Left kidney (tissue), 8 donors: Measurements from ENCODE around the gene WASHC2A. TPM values are rescaled to one million over a fixed set of nuclear protein-coding genes. Genes with fewer than 3 reads are reported as not detected.
"Not testable (repeated sequence)": the region's sequence is repeated elsewhere in the genome, so short reads cannot be mapped to it uniquely, and the experiment has no call there.

Experiments used
- DNase-seq: peaks from one replicate; pipeline ENCODE4 v3.0.0-alpha.2; 2013
- long read RNA-seq, 8 donors: transcript quantifications; one replicate each; lab custom pipeline, GENCODE V29; 2026
- polyA plus RNA-seq: library from polyadenylated mRNA; unstranded; fragments of 120-200 nt; gene quantifications from one replicate; pipeline ENCODE4 v1.2.1, GENCODE V29; 2013; ENCODE audit not compliant: insufficient read length

Gene WASHC2A, protein sequence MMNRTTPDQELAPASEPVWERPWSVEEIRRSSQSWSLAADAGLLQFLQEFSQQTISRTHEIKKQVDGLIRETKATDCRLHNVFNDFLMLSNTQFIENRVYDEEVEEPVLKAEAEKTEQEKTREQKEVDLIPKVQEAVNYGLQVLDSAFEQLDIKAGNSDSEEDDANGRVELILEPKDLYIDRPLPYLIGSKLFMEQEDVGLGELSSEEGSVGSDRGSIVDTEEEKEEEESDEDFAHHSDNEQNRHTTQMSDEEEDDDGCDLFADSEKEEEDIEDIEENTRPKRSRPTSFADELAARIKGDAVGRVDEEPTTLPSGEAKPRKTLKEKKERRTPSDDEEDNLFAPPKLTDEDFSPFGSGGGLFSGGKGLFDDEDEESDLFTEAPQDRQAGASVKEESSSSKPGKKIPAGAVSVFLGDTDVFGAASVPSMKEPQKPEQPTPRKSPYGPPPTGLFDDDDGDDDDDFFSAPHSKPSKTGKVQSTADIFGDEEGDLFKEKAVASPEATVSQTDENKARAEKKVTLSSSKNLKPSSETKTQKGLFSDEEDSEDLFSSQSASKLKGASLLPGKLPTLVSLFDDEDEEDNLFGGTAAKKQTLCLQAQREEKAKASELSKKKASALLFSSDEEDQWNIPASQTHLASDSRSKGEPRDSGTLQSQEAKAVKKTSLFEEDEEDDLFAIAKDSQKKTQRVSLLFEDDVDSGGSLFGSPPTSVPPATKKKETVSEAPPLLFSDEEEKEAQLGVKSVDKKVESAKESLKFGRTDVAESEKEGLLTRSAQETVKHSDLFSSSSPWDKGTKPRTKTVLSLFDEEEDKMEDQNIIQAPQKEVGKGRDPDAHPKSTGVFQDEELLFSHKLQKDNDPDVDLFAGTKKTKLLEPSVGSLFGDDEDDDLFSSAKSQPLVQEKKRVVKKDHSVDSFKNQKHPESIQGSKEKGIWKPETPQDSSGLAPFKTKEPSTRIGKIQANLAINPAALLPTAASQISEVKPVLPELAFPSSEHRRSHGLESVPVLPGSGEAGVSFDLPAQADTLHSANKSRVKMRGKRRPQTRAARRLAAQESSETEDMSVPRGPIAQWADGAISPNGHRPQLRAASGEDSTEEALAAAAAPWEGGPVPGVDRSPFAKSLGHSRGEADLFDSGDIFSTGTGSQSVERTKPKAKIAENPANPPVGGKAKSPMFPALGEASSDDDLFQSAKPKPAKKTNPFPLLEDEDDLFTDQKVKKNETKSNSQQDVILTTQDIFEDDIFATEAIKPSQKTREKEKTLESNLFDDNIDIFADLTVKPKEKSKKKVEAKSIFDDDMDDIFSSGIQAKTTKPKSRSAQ (N-terminal part only)
- 91.0 TPM for polyA plus RNA-seq
- long read RNA-seq, donor 1, partial matches to known transcripts: 10 of 10 reads
- long read RNA-seq, donor 1, other reads (novel, unspliced or antisense): 0 of 10 reads
- long read RNA-seq, donor 2, partial matches to known transcripts: 29 of 29 reads
- long read RNA-seq, donor 2, other reads (novel, unspliced or antisense): 0 of 29 reads
- long read RNA-seq, donor 3: 0 reads
- long read RNA-seq, donor 4, partial matches to known transcripts: 8 of 8 reads
- long read RNA-seq, donor 4, other reads (novel, unspliced or antisense): 0 of 8 reads
- long read RNA-seq, donor 5, full-length matches to known transcripts: 4 of 25 reads
- long read RNA-seq, donor 5, partial matches to known transcripts: 21 of 25 reads
- long read RNA-seq, donor 5, other reads (novel, unspliced or antisense): 0 of 25 reads
- long read RNA-seq, donor 6, full-length matches to known transcripts: 1 of 1 reads
- long read RNA-seq, donor 6, partial matches to known transcripts: 0 of 1 reads
- long read RNA-seq, donor 6, other reads (novel, unspliced or antisense): 0 of 1 reads
- long read RNA-seq, donor 7, full-length matches to known transcripts: 3 of 11 reads
- long read RNA-seq, donor 7, partial matches to known transcripts: 8 of 11 reads
- long read RNA-seq, donor 7, other reads (novel, unspliced or antisense): 0 of 11 reads
- long read RNA-seq, donor 8, full-length matches to known transcripts: 2 of 7 reads
- long read RNA-seq, donor 8, partial matches to known transcripts: 5 of 7 reads
- long read RNA-seq, donor 8, other reads (novel, unspliced or antisense): 0 of 7 reads

DNA sequence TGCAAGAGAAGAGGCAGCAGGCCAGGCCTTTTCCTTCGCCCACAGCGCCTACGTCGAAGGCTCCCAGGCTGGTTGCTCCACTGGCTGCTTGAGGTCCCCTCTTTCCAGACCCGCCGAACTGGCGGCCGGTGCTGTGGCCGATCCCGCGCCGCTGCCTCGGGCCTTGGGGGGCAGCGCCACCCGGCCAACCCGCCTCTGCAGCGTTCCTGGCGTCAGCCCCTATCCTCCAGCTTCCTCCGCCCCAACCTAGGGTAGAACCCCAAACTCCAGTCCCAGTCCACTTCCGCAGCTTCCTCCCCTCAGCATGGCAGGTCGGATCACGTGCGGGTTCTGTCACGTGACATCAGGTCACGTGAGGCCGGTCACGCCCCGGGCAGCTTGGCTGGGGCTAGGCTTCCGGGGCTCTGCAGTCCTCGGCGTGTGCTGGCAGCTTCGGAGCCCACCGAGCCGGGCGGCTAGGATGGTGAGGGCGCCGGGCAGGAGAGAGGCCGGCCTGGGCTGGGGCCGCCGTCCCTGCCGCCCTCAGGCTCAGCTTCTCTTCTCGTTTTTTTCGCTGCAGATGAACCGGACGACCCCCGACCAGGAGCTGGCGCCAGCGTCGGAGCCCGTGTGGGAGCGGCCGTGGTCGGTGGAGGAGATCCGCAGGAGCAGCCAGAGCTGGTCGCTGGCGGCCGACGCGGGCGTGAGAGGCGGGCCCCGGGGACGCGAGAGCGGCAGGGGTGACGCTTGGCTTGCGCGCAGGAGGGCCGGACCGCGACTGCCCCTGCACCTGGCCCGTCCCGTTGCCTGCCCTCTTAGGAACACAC, at the start of gene WASHC2A:
TSS of gene WASHC2A (plus strand) at position 409 of the 806 bp plus-strand sequence. CDS start at position 461, 52 bp downstream.
- peak; percentile 58 for DNase-seq

DNA sequence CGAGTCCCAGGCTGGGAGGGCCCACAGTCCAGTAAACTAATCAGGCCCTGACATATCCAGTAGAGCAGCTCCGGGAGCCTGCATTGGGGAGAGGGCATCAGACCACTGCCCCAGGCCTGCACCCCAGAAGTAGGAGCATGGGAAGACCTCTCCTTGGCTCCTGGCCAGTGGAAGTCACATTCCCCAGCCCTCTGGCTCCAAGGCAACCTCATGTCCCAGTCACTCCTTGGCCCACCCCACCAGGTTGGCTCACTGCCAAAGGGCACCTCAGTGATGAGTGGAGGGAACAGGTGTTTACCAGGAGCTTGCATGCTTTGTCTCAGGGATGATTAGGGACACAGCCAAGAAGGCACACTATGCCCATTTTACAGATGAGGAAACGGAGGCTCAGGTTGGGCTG, 48.5 kb upstream of the WASHC2A start:
- not testable (repeated sequence) for DNase-seq

DNA sequence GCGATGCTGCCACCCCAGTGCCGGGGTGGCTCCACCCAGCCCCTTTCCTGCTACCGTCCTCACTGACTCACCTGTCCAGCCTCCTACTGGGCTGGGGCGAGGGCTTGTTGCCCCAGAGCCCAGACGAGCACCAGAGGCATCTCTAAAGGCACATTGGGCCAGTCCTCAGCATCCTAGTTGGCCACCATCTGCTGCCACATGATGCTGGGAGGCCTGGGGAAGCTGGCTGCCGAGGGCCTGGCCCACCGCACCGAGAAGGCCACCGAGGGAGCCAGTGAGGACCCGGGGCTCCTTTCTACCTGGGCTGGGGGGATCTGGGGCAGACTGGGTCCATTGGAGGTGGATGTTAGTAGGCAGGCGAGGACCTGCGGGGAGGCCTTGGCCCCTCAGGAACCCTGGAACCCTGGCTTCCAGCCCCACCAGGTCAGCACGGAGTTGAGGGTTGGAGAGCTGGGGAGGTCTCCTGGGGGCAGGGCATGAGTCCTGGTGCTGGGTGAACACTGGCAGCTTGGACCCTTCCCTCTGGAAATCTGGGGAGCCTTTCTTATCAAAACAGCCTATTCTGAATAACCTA, 47.2 kb upstream of the WASHC2A start:
- not testable (repeated sequence) for DNase-seq

DNA sequence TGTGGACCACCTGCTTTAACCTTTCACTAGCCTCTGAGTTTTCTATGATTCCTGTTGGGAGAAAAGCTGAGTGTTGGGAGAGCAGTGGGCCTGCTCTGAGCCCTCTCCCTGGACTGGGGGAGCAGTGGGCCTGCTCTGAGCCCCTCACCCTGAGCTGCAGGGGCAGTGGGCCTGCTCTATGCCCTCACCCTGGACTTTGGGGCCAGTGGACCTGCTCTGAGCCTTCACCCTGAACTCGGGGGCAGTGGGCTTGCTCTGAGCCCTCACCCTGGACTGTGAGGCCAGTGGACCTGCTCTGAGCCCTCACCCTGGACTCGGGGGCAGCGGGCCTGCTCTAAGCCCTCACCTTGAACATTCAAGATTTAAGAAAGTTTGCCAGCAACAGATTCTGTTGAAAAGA, 46.1 kb upstream of the WASHC2A start:
- DNase-seq: no peak

DNA sequence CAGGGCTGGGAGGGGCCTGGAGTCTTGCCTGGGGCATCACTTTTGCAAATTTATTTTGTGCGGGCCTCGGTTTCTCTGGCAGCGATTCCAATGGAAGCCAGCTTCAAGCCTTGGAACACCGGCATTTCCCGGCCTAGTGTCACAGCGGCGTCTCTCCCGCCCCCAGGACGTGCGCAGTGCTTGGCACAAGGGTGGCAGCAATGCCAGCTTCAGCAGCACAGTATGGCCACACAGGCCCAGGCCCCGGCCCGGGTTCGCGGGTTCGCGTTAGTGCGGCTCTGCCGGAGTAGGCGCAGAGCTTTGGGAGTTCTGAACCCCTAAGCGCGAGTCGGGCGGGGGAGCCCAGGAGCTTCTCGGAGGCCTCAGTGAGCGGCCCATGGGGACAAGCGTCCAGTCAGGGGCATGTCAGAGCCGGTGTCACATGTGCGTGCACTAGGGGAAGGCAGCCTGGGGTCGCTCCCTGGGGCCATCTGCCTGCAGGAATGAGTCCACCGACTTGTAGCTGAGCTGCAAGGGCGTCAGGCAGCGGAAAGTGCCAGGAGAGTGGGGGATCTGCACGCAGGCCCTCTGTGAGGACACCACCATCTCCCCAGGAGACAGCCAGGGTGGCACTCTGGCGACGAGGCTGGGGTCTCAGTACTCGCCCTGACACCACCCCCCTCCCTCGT, 42.9 kb upstream of the WASHC2A start:
- DNase-seq: not testable (repeated sequence)

DNA sequence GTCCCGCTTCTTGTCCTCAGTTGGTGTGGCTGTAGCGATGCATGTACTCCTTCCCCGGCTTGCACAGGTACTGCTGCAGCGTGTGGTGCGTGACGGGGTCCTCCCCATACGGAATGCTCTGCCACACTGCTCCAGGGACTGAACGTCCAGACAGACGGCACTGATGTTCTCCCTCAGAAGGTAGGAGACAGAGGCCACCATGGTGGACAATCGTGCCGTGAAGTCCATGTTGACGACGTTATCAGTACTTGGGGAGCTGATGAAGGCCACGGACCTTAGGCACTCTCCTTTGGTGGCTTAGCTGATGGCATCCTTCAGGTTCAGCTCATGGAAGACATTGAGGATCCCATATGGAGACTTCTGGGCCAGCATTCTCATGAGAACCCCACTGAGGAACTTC, 42.1 kb upstream of the WASHC2A start:
- DNase-seq: no peak

DNA sequence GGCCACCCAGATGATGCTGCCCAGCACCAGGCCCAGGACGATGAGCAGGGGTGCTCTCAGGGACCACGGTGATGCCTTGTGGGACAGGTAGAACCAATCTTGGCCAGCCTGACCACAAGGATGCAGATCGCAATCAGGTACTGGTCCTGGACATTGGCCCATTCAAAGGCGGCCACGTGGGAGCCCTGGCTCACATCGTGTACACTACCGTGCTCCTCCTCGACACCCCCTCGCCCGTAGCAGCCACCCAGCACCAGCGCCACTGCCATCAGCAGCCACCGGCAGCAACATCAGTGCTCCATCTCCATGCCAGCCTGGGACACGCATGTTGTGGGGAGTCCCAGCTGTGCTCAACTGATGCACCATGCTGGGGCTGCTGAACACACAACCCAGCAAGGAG, 40.6 kb upstream of the WASHC2A start:
- DNase-seq: no peak

DNA sequence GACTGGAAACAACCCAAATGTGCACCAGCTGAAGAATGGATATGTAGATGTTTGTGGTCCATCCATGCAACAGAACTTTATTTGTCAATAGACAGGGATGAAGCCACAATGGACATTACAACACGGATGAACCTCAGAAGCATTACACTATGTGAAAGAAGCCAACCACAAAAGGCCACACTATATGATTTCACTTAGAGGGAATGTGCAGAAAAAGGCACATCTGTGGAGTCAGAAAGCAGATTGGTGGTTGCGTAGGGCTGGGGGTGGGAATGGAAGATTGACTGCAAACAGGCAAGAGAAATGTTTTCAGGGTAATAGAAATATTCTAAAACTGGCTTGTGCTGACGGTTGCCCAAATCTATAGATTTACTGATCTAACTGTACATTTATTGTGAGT, 34.3 kb upstream of the WASHC2A start:
- no peak for DNase-seq

DNA sequence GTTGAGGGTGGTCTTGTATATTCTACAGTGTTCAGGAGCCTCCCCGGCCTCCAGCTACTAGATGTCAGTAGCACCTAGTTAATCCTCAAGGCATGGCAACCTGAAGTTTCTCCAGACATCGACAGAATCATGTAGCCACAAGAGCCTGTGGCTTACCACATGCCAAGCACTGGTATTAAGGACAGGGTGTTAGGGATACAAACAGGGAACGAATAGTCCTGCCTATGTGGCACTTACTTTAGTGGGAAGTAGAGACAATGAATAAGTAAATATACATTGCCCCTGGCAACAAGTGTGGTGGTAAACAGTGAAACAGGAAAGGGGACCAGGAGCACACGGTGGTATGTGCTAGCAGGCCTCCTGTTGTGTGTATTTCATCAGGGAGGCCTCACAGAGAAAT, 32.4 kb upstream of the WASHC2A start:
- DNase-seq: not testable (repeated sequence)

DNA sequence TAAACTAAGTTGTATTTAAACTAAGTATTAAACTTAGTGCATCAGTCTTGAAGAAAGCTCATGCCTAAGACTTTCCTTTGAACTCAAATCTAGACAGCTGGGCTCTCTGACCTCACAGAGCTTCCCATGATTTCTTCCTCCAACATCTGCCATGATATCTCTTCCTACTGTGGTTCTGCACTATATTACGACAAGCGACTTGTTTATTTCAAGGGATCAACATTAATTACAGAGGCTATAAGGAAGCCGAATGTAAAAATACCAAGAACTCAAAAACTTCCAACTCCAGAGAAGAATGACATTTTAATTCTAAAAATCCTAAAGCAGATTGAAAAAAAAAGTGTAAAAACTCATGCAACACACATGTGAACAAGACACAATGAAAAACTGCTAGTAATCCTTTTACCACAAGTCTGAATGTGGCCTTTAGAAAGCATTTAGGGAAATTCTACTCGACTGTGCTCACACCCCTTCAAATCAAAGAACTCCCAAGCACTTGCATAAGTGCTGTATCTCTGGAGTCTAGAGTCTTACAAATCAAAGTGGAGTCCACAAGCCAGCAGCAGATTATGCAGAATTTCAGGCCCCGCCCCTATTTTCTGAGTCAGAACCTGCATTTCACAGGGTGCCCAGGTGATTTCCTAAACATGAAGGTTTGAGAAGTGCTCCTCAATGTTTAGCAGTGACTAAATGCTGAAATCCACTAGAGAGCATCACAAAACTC, 22.7 kb upstream of the WASHC2A start:
- no peak for DNase-seq

DNA sequence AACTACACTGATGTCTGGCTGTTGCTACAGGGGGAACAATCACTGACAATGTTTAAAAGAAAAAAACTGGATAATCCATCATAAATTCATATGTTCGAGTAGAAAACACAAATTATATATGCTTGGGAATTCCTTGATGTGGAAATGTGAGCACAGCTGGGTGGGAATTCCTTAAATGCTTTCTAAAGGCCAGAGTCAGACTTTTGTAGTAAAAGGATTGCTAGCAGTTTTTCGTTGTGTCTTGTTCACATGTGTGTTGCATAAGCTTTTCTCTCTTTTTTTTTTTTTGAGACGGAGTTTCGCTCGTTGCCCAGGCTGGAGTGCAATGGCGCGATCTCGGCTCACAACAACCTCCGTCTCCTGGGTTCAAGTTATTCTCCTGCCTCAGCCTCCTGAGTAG, 21.3 kb upstream of the WASHC2A start:
- not testable (repeated sequence) for DNase-seq

DNA sequence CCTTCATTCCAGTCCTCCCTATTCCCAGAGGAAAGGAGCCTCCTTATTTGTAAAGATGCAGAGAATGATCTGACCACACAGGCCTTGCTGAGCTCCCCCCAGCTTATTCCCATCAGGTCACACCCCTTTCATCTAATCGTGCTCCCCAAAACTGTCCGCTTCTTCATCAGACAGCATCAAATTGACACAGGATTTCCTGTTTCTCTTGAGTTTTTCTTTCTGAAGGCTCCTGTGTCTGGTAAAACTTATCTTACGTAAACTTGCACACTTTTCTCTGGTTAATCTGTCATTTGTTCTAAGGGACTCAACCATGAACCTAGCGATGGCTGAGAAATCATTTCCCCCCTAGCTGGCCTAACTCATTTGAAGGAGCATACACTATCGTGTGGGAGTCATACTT, 20.2 kb upstream of the WASHC2A start:
- not testable (repeated sequence) for DNase-seq

DNA sequence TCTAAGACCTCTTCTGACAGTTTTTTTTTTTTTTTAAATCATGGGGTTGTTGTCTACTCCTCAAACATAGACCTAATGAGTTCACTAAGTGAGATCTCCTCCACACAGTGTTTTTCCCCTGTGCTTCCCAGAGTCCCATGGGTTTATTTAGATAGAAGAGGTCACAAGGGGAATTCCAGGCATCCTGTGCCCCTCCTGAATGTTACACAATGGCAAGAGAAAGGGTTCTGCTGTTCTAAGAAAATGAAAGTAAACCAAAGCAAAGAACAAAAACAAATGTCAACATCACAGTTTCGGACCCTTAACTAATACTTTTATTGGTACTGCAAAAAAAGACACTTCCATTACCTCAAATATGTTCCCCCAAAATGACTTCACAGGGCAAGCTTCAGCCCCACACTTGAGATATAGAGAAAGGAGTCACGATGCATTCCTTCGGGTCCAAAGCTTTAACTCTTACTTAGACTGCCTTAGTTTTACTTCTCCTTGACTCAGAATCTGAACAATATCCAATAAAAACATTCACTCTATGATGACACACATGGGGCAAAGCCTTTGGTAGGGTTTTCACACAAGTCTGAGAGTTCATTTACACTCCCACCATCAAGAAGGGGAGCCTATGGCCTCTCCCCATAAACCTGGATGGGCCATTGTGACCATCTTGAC, 15.6 kb upstream of the WASHC2A start:
- DNase-seq: not testable (repeated sequence)

DNA sequence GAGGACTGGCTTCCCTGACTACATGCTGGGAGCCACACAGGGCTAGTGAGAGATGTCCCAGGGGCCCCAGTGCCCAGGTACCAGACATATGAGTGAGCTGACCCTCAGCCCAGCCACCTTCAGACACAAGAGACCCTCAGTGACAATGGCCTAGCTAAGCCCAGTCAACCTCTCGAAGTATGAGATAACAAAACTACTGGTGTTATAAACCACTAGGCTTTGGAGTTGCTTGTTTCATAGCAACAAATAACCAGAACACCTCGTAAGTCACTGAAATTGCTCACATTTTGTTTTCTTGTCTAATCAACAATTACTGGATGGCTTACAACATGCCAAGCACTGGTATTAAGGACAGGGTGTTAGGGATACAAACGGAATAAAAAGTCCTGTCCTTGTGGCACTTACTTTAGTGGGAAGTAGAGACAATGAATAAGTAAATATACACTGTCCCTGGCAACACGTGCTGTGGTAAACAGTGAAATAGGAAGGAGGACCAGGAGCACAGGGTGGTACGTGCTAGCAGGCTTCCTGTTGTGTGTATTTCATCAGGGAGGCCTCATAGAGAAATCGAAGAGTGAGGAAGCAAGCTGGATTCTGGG, 14.9 kb upstream of the WASHC2A start:
- not testable (repeated sequence) for DNase-seq

DNA sequence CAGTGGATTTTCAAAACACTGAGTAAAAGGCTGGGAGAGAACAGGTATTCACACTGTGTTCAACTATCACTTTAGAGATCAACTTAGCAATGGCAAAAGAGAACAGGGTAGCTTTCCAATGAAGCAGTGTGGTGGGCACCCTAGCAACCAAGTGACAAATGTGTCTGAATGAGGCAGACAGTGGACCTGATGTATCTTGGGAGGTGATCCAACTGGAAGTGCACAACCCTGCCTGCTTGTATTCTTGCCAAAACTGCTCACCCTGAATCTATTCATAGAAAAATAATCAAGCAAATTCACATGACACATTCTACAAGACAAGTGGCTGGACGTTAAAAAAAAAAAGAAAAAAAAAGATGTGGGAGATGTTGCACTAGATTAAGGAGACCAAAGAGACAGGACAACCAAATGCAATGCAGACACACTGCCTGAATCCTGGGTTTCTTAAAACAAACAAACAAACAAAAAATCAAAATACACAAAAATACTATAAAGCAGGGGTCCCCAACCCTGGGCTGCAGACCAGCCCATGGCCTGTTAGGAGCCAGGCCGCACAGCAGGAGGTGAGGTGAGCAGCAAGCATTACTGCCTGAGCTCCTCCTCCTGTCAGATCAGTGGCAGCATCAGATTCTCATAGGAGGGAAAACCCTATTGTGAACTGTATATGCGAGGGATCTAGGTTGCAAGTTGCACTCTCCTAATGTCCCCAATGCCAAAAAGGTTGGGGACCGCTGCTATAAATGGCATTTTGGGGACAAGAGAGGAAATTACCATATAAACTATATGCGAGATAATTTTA, 12.1 kb upstream of the WASHC2A start:
- DNase-seq: not testable (repeated sequence)

DNA sequence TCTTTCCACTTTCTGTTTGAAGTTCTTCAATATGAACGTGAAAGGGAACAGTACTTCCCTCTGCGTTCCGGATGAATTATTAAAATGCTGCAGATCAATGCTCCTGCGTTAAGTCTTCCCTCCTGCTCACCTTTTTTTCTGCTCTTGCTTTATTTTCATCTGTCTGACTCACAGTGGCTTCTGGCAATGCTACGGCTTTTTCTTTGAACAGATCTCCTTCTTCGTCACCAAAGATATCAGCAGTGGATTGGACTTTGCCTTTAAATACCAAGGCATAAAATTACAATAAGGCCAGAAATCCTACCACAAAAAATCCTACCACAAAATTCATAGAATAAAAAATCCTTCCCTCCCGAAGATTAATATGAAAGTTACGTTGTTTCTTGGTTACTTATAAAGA, 11.1 kb upstream of the WASHC2A start:
- not testable (repeated sequence) for DNase-seq
